Ureter (tissue), 1 donor: Measurements from ENCODE around the gene CHMP4A. TPM values are rescaled to one million over a fixed set of nuclear protein-coding genes. Genes with fewer than 3 reads are reported as not detected.
A peak's percentile ranks its signal among the peaks of the same experiment; 100 is the strongest.
"Not testable (repeated sequence)": the region's sequence is repeated elsewhere in the genome, so short reads cannot be mapped to it uniquely, and the experiment has no call there.

ENCODE experiments used
- DNase-seq: peaks from one replicate; pipeline ENCODE4 v3.0.0-alpha.2; 2020; ENCODE audit warnings: low spot score
- total RNA-seq: library from RNA; stranded (reverse); gene quantifications from one replicate; pipeline ENCODE4 v1.2.4, GENCODE V29; 2023
- donor health status: DM: yes; HTN: yes; CAD: no.

The CHMP4A gene
- total RNA-seq, 1 donor from 2014 or later: 58.6 TPM

DNA sequence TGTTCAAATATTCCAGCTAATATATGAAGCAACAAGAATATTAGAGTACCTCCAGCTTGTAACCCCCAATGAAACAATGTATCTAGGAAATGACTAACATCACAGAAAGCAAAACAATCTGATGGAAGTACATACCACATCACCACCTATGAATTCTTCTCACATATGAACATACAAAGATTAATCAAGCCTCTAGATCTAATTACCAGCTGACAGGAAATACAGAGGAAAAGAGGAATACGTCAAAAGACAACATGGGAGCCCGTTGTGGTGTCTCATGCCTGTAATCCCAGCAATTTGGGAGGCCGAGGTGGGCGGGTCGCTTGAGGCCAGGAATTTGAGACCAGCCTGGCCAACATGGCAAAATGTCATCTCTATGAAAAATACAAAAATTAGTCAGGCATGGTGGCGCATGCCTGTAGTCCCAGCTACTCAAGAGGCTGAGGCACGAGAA is 11.4 kb upstream of the CHMP4A start:
- no peak for DNase-seq

DNA sequence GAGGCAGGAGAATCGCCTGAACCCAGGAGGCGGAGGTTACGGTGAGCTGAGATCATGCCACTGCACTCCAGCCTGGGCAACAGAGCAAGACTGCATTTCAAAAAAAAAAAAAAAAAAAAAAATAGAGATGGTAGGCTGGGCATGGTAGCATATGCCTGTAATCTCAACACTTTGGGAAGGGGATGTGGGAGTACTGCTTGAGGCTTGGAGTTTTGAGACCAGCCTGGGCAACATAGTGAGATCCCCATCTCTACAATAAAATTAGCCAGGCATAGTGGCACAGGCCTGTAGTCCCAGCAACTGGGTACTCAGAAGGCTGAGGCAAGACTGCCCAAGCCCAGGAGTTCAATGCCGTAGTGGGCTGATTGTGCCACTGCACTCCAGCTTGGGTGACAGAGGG is 9.7 kb upstream of the CHMP4A start:
- not testable (repeated sequence) for DNase-seq

GRCh38 chr14:24219521-24219920 is 6.2 kb upstream of the CHMP4A start:
- DNase-seq: no peak

DNA sequence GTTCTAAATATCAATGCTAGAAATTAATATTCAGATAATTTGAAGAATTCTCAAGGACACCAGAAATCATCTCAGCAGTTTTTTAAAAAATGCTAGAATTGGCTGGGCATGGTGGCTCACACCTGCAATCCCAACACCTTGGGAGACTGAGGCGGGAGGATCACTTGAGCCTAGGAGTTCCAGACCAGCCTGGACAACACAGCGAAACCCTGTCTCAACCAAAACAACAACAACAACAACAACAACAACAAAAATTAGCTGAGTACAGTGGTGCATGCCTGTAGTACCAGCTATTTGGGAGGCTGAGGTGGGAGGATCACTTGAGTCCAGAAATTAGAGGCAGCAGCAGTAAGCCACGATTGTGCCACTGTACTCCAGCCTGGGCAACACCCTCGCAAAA is 5.8 kb upstream of the CHMP4A start:
- no peak for DNase-seq

- not testable (repeated sequence) for DNase-seq
Observed at GRCh38 chr14:24216876-24217275, 3.6 kb upstream of the CHMP4A start.

DNA sequence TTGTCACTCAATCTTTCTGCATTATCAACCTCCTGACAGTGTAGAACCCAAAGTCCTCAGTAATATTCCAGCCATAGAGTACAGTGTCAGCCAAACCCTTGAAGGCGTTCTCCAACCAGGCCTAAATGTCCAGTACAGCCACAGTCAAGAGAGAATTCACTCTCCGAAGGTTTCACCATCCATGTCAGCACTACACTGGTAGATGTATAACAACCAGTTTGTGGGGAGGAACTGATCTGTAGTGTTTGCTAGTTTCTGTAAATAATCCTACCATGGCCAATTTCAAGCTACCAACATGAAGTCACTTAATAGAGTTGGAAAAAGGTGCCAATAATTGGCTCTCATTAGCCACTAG is 3.0 kb upstream of the CHMP4A start:
- DNase-seq: no peak

DNA sequence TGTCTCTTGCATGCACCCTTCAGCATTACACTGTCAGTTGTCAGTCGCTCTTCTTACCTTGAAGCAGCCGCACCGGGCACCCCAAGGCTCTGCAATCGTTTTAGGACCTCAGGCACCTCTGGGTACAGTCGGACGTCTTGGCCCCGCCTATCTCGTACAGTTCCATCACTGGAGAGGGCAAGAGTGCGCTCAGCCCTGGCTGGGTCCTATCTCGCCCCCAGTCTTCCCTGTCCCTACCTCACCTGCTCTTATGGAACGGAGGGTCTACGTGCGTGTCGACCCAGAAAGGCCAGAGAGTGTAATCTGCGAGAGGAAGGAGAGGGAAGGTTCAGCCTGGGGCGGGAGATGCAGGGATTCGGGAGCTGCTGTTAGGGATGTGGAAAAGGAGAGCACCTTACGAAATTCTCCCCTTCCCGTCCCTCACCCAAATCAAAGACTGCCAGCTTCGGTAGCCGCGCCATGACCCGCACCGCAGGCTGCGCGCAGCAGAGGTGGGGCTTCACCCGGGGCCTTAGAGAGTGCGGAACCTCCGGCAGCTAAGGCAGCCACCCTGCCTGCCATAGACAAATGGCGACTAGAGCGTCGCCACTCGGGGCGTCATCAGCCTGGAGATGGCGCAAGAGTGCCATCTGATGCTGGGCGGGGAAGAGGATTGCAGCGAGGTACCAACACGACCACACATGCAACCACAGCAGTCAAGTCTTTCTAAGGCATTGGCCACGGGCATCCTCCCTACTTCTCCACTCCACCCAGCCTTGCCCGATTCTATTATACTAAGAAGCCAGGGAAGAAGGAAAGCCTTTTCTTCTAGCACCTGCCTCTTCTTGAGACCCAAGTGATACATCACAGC is 2.4 kb upstream of the CHMP4A start, which contains the start of gene MDP1:
TSS of gene MDP1 (minus strand) at position 572 of the 850 bp plus-strand sequence. CDS start at position 461, 111 bp downstream.
- peak; percentile 88 for DNase-seq

DNA sequence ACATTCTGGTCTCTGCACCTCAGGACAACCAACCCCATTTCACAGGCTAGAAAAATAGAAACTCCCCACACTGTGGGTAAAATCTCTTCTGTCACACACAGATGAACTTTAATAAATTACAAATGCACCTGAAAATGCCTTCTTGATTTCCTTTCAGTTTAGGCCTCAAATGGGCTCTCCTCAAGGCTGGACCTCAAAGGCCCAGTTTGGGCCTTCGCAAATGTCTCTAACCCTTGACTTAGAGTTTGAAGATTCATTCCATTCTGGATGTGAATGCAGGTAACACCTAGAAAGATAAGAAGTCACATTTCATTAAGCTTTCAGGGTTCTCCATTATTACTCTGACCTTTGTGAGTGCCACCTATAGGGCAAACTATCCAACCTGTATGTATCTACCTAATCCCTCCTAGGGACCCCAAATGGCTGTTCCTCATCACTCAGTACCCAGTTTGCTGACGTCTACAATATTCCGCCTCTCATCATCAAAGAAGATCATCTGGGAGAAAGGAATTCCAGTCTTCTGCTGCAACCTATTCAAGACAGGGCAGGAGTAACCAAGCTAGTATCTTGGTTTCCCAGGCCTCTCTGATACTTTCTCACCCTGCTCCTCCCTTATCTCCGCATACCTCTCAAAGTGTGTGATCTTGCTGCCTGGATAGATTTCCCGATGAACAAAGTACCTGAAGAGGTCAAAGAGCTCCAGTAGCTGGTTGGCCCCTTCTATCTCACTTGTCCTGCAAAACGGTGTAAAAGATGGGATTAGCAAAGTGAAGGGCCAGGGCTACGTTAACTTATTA is 776 bp upstream of the CHMP4A start:
- no peak for DNase-seq

GRCh38 chr14:24211311-24211710 is 2.0 kb downstream of the CHMP4A start:
- no peak for DNase-seq

DNA sequence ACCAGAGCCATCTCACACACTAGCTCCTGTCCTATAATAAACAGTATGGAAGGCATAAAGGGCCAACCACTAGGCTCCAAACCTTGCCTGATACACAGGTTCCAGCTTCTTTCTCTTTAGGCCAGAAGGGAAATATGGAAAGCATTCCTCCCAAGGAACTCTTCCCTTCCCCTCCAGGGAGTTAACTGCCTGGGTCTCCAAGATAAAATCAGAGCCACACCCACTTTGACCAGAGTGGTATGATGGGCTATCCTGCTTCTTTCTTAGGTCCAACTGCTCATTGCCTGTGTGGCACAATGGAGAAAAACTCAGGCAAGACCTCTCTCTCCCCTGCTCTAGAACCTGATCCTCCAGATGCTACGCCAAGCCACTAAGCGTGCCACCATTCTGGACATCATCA is 5.7 kb downstream of the CHMP4A start:
- DNase-seq: no peak

DNA sequence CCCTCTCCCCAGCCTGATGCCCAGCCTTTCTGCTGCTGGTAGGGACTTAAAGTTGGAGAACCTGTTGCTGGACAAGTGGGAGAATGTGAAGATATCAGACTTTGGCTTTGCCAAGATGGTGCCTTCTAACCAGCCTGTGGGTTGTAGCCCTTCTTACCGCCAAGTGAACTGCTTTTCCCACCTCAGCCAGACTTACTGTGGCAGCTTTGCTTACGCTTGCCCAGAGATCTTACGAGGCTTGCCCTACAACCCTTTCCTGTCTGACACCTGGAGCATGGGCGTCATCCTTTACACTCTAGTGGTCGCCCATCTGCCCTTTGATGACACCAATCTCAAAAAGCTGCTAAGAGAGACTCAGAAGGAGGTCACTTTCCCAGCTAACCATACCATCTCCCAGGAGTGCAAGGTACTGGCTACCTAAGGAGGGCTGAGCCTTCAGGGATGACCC is 6.2 kb downstream of the CHMP4A start:
- DNase-seq: no peak

GRCh38 chr14:24206260-24207103 is 6.8 kb downstream of the CHMP4A start:
- no peak for DNase-seq

DNA sequence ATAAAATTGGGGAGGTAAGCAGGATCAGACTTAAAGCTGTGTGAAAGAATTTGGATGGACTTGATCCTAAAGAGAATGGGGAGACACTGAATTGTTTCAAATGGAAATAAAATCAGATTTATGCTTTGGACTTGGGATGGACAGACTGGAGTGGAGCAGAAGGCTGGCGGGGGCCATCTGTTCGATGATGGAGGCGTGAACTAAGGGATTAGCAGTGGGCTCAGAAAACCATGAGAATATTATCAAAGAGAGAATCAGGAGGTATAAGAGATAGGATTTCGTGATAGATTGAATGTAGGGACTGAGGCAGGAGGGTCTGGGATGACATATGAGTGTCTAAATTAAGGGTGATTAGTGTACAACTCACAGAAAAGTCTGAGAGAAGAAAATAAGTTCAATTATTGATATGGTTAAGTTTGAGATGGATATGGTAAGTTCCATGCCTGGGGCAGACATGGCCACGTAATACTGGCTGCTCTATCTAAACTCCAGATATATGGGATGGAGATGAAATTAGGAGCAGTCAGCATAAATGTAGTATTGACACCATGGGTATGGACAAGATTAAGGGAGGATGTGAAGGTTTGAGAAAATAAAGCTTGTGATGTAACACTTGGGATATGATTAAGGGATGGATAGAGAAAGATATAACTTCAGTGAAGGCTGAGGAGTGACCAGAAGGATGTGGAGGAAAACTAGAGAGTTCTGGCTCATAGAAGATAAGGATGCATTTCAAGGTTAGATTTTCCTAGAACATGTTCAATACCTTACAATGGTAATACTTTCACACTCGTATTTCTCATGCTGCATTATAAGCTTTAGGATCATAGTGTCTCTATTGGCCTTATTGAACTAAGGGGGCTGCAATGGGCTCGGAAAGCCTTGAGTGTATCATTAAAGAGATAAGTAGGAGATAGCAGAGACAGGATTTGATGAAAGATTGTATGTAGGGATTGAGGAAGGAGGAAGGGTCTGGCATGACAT is 8.8 kb downstream of the CHMP4A start:
- no peak for DNase-seq

- DNase-seq: not testable (repeated sequence)
Observed at GRCh38 chr14:24203249-24203886, 9.9 kb downstream of the CHMP4A start.

DNA sequence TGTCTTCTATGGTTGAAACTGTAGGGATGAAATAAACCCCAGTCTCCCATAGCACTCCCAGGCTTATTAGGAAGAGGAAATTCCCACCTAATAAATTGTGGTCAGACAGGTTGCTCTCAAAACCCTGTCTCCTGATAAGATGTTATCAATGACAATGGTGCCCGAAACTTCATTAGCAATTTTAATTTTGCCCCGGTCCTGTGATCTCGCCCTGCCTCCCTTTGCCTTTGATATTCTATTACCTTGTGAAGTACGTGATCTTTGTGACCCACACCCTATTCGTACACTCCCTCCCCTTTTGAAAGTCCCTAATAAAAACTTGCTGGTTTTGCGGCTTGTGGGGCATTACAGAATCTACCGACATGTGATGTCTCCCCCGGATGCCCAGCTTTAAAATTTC is 10.8 kb downstream of the CHMP4A start:
- not testable (repeated sequence) for DNase-seq

DNA sequence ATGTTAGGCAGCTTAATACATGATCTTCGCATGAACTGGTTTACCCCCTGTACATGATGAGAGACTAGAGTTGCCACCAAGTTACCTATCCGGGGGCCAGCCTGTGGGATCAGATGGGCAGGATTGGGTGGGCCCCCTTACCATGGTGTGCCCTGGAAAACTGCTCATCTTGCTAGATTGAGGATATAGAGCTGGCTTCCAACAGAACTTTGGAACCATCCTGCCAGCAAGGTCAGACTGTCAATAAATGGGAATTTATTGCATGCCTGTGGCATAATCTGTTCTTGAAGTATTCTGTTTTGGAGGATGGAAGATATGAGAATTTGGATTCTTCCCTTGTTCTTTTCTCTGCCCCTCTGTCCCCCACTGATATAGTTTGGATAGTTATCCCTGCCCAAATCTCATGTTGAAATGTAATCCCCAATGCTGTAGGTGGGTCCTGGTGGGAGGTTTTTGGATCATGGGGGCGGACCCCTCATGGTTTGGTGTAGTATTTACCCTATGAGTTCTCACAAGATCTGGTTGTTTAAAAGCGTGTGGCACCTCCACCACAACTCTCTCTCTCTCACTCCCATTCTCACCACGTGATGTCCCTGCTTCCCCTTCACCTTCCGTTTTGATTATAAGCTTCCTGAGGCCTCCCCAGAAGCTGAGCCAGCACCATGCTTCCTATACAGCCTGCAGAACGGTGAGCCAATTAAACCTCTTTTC is 14.3 kb downstream of the CHMP4A start:
- no peak for DNase-seq

DNA sequence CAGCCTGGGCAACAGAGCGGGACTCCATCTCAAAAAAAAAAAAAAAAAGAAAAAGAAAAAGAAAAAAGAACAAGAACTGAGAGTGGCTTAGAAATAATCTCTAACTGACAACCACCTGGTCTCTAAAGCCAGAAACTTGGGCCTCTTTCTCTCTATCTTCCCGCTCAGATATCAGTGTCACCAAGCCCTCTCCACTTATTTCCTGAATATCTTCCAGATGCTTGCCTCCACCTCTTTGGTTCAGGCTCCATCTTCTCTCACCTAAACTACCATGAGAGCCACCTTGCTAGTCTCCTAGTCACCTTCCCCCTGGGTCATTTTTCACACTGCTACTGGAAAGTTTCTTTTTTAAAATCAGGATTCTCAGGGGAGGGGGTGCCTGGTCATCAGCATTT is 16.2 kb downstream of the CHMP4A start:
- DNase-seq: no peak

- DNase-seq: no peak
Observed at GRCh38 chr14:24196071-24197055, 16.9 kb downstream of the CHMP4A start.
